ENCODE results near the gene MAPK10. TPM values are rescaled to one million over a fixed set of nuclear protein-coding genes. Genes with fewer than 3 reads are reported as not detected.

Gene MAPK10
- total RNA-seq, 1 experiment from 2014 or later: 4.7 TPM

GRCh38 chr4:85940151-85940550, 419.7 kb downstream of the MAPK10 start:
- H3K18ac ChIP-seq (ENCODE audit: insufficient read length, low read depth, low read length): no peak overlapping the region
- H4K20me1 ChIP-seq (ENCODE audit: control insufficient read depth, insufficient read depth, insufficient read length): no peaks in the 10 kb centered on the region
- no peak overlapping the region for H2BK120ac ChIP-seq (ENCODE audit: low read depth, low read length, poor library complexity, severe bottlenecking)
- H3K9ac ChIP-seq (ENCODE audit: extremely low read depth, insufficient read length, low read length): no peak overlapping the region
- no peak overlapping the region for H3K4me2 ChIP-seq (ENCODE audit: insufficient read depth, insufficient read length, low read length)
- H3K23ac ChIP-seq (ENCODE audit: insufficient read length, low read depth, low read length): no peak overlapping the region
- no peak overlapping the region for H2BK20ac ChIP-seq (ENCODE audit: low read depth, low read length, poor library complexity, severe bottlenecking)
- Mint-ChIP-seq H3K27me3 (ENCODE audit: low read depth) (no peaks in the 10 kb centered on the region; the same call in 1 of the 2 replicates), H3K4me1 (no peaks in the 10 kb centered on the region), H3K27ac (no peak overlapping the region), H3K9me3 (no peaks in the 10 kb centered on the region), H3K4me3 (no peak overlapping the region), H3K36me3 (ENCODE audit: insufficient read depth in 1 of 3, low read depth in 3 of 3) (no peaks in the 10 kb centered on the region)
- H4K8ac ChIP-seq (replicated peaks; ENCODE audit: insufficient read length, low read depth, low read length): no peak overlapping the region
- no peak overlapping the region for H4K91ac ChIP-seq (ENCODE audit: insufficient read length, low read depth, low read length)
- no peak overlapping the region for H3K14ac ChIP-seq (ENCODE audit: insufficient read depth, low read length)
- H2AFZ ChIP-seq (ENCODE audit: low read length): no peak overlapping the region
- TF ChIP-seq CTCF (conservative IDR thresholded peaks at IDR 0.05): no peak
- H3K27me3 ChIP-seq (ENCODE audit: insufficient read depth, low read length): no peaks in the 10 kb centered on the region
- H3K79me1 ChIP-seq (ENCODE audit: insufficient read depth, low read depth, low read length, poor library complexity, severe bottlenecking): no peaks in the 10 kb centered on the region
- no peak overlapping the region for H2BK12ac ChIP-seq (ENCODE audit: insufficient read length, low read depth, low read length)
- H2AK5ac ChIP-seq (ENCODE audit: insufficient read length, low read length): no peak overlapping the region
- no peak overlapping the region for H4K5ac ChIP-seq (ENCODE audit: insufficient read length, low read depth, low read length)
- H2BK15ac ChIP-seq (ENCODE audit: low read depth, low read length): no peak overlapping the region
- H3K79me2 ChIP-seq (ENCODE audit: insufficient read depth, low read length): no peaks in the 10 kb centered on the region
- no peak overlapping the region for H3K4ac ChIP-seq (ENCODE audit: low read depth, low read length)
- no peak overlapping the region for H2BK5ac ChIP-seq (ENCODE audit: insufficient read length, low read length)
- H3T11ph ChIP-seq (ENCODE audit: low read length): no peak overlapping the region
- no peak overlapping the region for H3K56ac ChIP-seq (ENCODE audit: insufficient read length, low read depth, low read length)
- no peaks in the 10 kb centered on the region for H3K23me2 ChIP-seq (ENCODE audit: insufficient read length, low read depth, low read length, poor library complexity, severe bottlenecking)
- no peaks in the 10 kb centered on the region for H3K9me3 ChIP-seq (ENCODE audit: control insufficient read depth, low read depth, low read length)
- no peak for DNase-seq
- no peaks in the 10 kb centered on the region for H3K4me1 ChIP-seq (ENCODE audit: insufficient read depth, low read length)
- no peak overlapping the region for H3K27ac ChIP-seq (ENCODE audit: insufficient read length, low read depth, low read length)

Other genes starting within 250 kb of the MAPK10 start
- 32.7 and 34.9 TPM in 2 replicates for gene PTPN13, start 234.3 kb upstream of the MAPK10 start, total RNA-seq (2021)